HepG2 (cell line): ENCODE measurements around the gene ARFGAP2. TPM values are rescaled to one million over a fixed set of nuclear protein-coding genes. Genes with fewer than 3 reads are reported as not detected.

Experiments used
- ATAC-seq: fragments of 200-7000 bp; cut with Tn5 transposase; 3 replicates; pipeline ENCODE4 v1.9.1; 2020; ENCODE audit warnings: mild to moderate bottlenecking, moderate library complexity
- BruUV-seq: library from RNA; stranded (reverse); fragments of 400-500 nt; replicated peaks from 2 replicates; lab custom pipeline; 2021; lab: Mats Ljungman, UMichigan
- CTCF ChIA-PET: fragments of 300-600 bp; formaldehyde crosslinking; extraction: SDS; loops from one replicate; lab custom pipeline; 2021; ENCODE audit warnings: low total read pairs, inconsistent platforms, low intra/inter-chr PET ratio; lab: Yijun Ruan, JAX
- POLR2A ChIA-PET: fragments of 350-600 bp; sonication (Branson Sonifier 250); formaldehyde crosslinking; loops from one replicate; lab custom pipeline; 2020; ENCODE audit warnings: antibody characterized with exemption, inconsistent platforms; lab: Yijun Ruan, JAX
- DNase-seq: peaks from one replicate; pipeline ENCODE4 v3.0.0-alpha.2; 2015; ENCODE audit warnings: low spot score
- FAIRE-seq: peaks from 3 replicates; lab custom pipeline; 2011; peaks lifted over from hg19 to GRCh38; lab: Jason Lieb, UNC
- H2AFZ ChIP-seq: one replicate; pipeline ENCODE4 v1.6.1; 2011; ENCODE audit warnings: low read length, inconsistent platforms
- H3K27ac ChIP-seq: fragments of 300-600 bp; 3 replicates; pipeline ENCODE4 v1.8.0; 2011; ENCODE audit warnings: mixed run types, mild to moderate bottlenecking, mixed read lengths, low read length, inconsistent platforms; ENCODE audit not compliant: insufficient read depth; ENCODE audit errors: extremely low read length
- H3K27me3 ChIP-seq, 2 experiments: fragments of 200-600 bp in 1 of 2; 2 replicates in 1 of 2; 3 replicates in 1 of 2; pipeline versions ENCODE4 v1.6.0 to v1.8.0; 2011; ENCODE audit warnings: low read length in 2 of 2, mild to moderate bottlenecking in 2 of 2, moderate library complexity in 2 of 2, inconsistent platforms in 1 of 2; ENCODE audit not compliant: insufficient read depth in 2 of 2, control insufficient read depth in 1 of 2
- H3K36me3 ChIP-seq, 2 experiments: fragments of 200-600 bp in 1 of 2; replicated peaks in 1 of 2; 2 replicates in 1 of 2; 3 replicates in 1 of 2; pipeline versions ENCODE4 v1.5.1 to v1.8.0; 2011; ENCODE audit warnings: low read length in 2 of 2, inconsistent platforms in 1 of 2; ENCODE audit not compliant: insufficient read depth in 2 of 2, control insufficient read depth in 1 of 2
- H3K4me1 ChIP-seq: 2 replicates; pipeline ENCODE4 v1.5.1; 2012; ENCODE audit warnings: low read length, inconsistent platforms; ENCODE audit not compliant: insufficient read depth
- H3K4me2 ChIP-seq: 2 replicates; pipeline ENCODE4 v1.6.0; 2011; ENCODE audit warnings: low read depth, low read length, inconsistent platforms
- H3K4me3 ChIP-seq, 3 experiments: fragments of 200-600 bp in 1 of 3; sonication (generic), shearing (Covaris generic) in 1 of 3; replicated peaks in 1 of 3; 2 replicates each; pipeline ENCODE4 v1.5.1; 2011 to 2016; ENCODE audit warnings: low read length in 3 of 3, inconsistent platforms in 2 of 3, low read depth in 2 of 3, mild to moderate bottlenecking in 2 of 3, control low read depth in 1 of 3, mixed read lengths in 1 of 3; ENCODE audit not compliant: insufficient read depth in 1 of 3
- H3K79me2 ChIP-seq: one replicate; pipeline ENCODE4 v1.6.1; 2011; ENCODE audit warnings: low read length, inconsistent platforms; ENCODE audit not compliant: insufficient read depth
- H3K9ac ChIP-seq: 2 replicates; pipeline ENCODE4 v1.6.0; 2011; ENCODE audit warnings: mild to moderate bottlenecking, low read depth, low read length, inconsistent platforms; ENCODE audit not compliant: insufficient read depth
- H3K9me3 ChIP-seq: 2 replicates; pipeline ENCODE4 v1.5.1; 2012; ENCODE audit warnings: mild to moderate bottlenecking, low read length
- H4K20me1 ChIP-seq: 2 replicates; pipeline ENCODE4 v1.6.0; 2011; ENCODE audit warnings: inconsistent platforms, mild to moderate bottlenecking, low read length, moderate library complexity; ENCODE audit not compliant: insufficient read depth
- AGO2 ChIP-seq: fragments of 200-400 bp; formaldehyde crosslinking; optimal IDR thresholded peaks from 2 replicates; pipeline ENCODE3; 2017; ENCODE audit warnings: mild to moderate bottlenecking, low read depth, low read length, moderate library complexity
- ARNT ChIP-seq: fragments of 450-650 bp; IDR thresholded peaks from 2 replicates; pipeline ENCODE4 v1.6.1; 2017
- BCL6 ChIP-seq: IDR thresholded peaks from 2 replicates; pipeline ENCODE4 v1.6.1; 2016; ENCODE audit warnings: missing genetic modification reagents, missing compliant biosample characterization
- CBX5 ChIP-seq: sonication (generic); formaldehyde crosslinking; IDR thresholded peaks from 2 replicates; pipeline ENCODE4 v1.4.0; 2020; ENCODE audit warnings: missing genetic modification reagents, borderline replicate concordance
- PITX1 ChIP-seq: sonication (generic); formaldehyde crosslinking; IDR thresholded peaks from 2 replicates; pipeline ENCODE4 v1.5.1; 2020; ENCODE audit warnings: mild to moderate bottlenecking, missing genetic modification reagents
- POLR2G ChIP-seq: fragments of 200-400 bp; formaldehyde crosslinking; IDR thresholded peaks from 2 replicates; pipeline ENCODE4 v1.6.1; 2018; ENCODE audit warnings: mild to moderate bottlenecking, low read depth, low read length, moderate library complexity
- RBFOX2 ChIP-seq: fragments of 200-400 bp; formaldehyde crosslinking; IDR thresholded peaks from 2 replicates; pipeline ENCODE4 v1.6.1; 2017; ENCODE audit warnings: low read depth, mild to moderate bottlenecking, low read length
- SMC3 ChIP-seq: IDR thresholded peaks from 2 replicates; pipeline ENCODE4 v1.6.1; 2011; ENCODE audit warnings: low read length, improper control_type of control experiment
- STAG1 ChIP-seq: sonication (generic); formaldehyde crosslinking; IDR thresholded peaks from 2 replicates; pipeline ENCODE4 v1.4.0; 2020; ENCODE audit warnings: missing genetic modification reagents
- ZNF605 ChIP-seq: sonication (generic); formaldehyde crosslinking; IDR thresholded peaks from 2 replicates; pipeline ENCODE4 v1.8.0; 2022; ENCODE audit warnings: mild to moderate bottlenecking, missing genetic modification reagents
- WGBS: methylation state at CpG from one replicate; pipeline ENCODE4 v1.1.6; 2017; ENCODE audit warnings: low lambda C conversion rate; 5-methylcytosine and 5-hydroxymethylcytosine counted together
- in situ Hi-C: cut with HindIII; loops from 2 replicates; pipeline ENCODE4 v1.10.0; 2017; ENCODE audit warnings: low pct_unique_long_range_greater_than_20kb; ENCODE audit not compliant: extremely low pct_ligation_motif_present
- intact Hi-C: fragments of 100-400 bp; cut with micrococcal nuclease; formaldehyde crosslinking; loops from one replicate; pipeline ENCODE4 v1.10.0; 2022; ENCODE audit not compliant: unreplicated experiment
- polyA plus RNA-seq, 8 experiments: library from polyadenylated mRNA; depleted of rRNA in 3 of 8; stranded (reverse) in 7 of 8; unstranded in 1 of 8; fragments of >200 nt; fragmentation: Illumina TruSeq in 4 of 8; extraction: Trizol in 4 of 8; gene quantifications; 2 replicates each; pipeline versions ENCODE4 v1.2.1 to v1.2.3, GENCODE V29; 2011 to 2016; ENCODE audit warnings: low read depth in 4 of 8, missing spikeins in 1 of 8, mixed read lengths in 1 of 8; ENCODE audit not compliant: insufficient read depth in 1 of 8
- total RNA-seq, 5 experiments: library from RNA; depleted of rRNA; stranded (reverse); fragments of >200 nt; fragmentation: Illumina TruSeq; extraction: Trizol; gene quantifications; 2 replicates each; pipeline ENCODE4 v1.2.3, GENCODE V29; 2016; ENCODE audit warnings: low read depth in 1 of 5
- TF ChIP-seq, protein P1 (sequence below): sonication (generic); formaldehyde crosslinking; IDR thresholded peaks from 2 replicates; pipeline ENCODE4 v1.5.1; 2020; ENCODE audit warnings: missing genetic modification reagents, mild to moderate bottlenecking, borderline replicate concordance
- TF ChIP-seq, protein P2 (sequence below): sonication (generic); formaldehyde crosslinking; IDR thresholded peaks from 2 replicates; pipeline ENCODE4 v1.5.1; 2020; ENCODE audit warnings: mild to moderate bottlenecking, missing genetic modification reagents, moderate library complexity
- TF ChIP-seq, protein P3 (sequence below): sonication (generic); formaldehyde crosslinking; IDR thresholded peaks from 2 replicates; pipeline ENCODE4 v1.5.0; 2020; ENCODE audit warnings: mild to moderate bottlenecking, missing genetic modification reagents, moderate library complexity

The ARFGAP2 gene
- total and polyA plus RNA-seq, 2 of the 13 experiments (the other 11 are each of a cell fraction or from before 2014, with no cell fraction given): 32.3 to 75.3 TPM

DNA sequence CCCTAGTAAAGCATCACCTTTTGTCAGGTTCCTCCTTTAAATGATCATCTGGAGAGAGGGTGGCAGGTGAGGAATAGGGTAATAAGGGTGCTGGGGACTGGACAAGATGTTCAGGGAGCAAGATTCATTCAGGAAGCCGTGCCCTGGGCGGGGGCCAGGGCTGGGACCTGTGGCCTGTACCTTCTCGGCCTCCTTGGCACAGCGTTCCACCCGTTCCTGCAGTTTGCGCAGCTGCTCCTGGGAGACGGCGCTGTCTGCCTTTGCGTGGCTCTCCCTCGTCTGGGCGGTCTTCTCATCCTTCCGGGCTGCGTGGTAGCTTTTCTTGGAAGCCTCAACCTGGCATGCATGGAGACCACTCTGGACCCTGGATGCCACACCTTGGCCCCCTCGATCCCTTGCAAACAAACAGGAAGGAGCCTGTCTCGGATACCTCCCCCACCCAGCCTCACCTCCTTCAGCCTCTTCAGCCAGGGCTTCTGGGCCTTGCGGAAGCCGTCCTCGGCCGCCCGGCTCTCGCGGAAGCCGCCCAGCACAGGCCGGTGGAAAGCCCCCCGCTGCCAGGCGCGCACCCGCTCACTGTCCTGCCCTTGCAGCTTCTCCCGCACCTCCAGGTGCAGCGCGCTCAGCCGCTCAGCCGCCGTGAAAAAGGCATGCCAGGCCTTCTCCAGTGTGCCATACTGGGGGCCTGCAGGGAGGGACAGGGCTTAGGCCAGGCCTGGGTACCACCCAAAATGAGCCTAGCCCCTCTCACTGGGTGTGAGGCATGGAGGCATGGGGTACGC is 3.5 kb upstream of the ARFGAP2 start:
- POLR2A ChIA-PET: interaction anchor here (1.3 to 4.7 kb wide), 7 partner anchors 8 to 78 kb away, joined by 5 to 81 read pairs (median 36); partner anchors contain the start of genes ACP2, DDB2, NR1H3 and PACSIN3

DNA sequence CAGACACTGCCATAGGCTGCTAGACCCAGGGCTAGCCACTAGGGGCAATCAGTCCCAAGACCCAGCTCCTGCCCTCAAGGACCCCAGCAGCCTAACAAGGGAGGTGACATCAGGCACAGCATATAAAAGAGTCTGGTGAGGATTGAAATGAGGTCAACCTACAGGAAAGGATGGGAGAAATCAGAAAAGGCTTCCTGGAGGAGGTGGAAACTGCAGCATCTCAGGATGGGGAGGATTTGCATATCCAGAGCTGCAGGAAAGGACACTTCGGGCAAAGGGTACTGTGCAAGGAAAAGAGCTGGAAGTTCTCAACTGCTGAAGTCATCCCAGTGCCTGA is 2.9 kb upstream of the ARFGAP2 start:
- H3K4me3 ChIP-seq: no peak overlapping the region
- 100% methylated on average over 1 of the region's 1 CpG for WGBS
- intact Hi-C loops (loop anchor here (1.0 kb wide), 1 partner anchor 37 kb away; no protein-coding TSS in a partner anchor), in situ Hi-C loops (loop anchor here (5.0 kb wide), 2 partner anchors 68 to 173 kb away; partner anchors contain the start of genes ACP2 and MYBPC3)
- no peak overlapping the region for H3K4me2 ChIP-seq
- H2AFZ ChIP-seq: no peak overlapping the region
- peaks cover 60% of the 10 kb centered on the region for H3K4me1 ChIP-seq
- H3K79me2 ChIP-seq: peaks cover 44% of the 10 kb centered on the region
- H3K9ac ChIP-seq: no peak overlapping the region
- POLR2A ChIA-PET: interaction anchor here (1.4 to 4.7 kb wide), 7 partner anchors 9 to 89 kb away, joined by 3 to 81 read pairs (median 36); partner anchors contain the start of genes ACP2, DDB2, NR1H3 and PACSIN3
- H4K20me1 ChIP-seq: no peaks in the 10 kb centered on the region
- FAIRE-seq (peak; percentile 55), ATAC-seq (peak; percentile 25), DNase-seq (peak; percentile 52)
- H3K36me3 ChIP-seq: peaks cover 21 to 36% of the 10 kb centered on the region in 2 experiments
- H3K27me3 ChIP-seq: no peaks in the 10 kb centered on the region; a peak in 1 of 5 replicates
- no peak overlapping the region for H3K27ac ChIP-seq
- no peaks in the 10 kb centered on the region for H3K9me3 ChIP-seq
- BruUV-seq: no TSS peak
- CTCF ChIA-PET: interaction anchor here (0.8 to 3.9 kb wide), 3 partner anchors 79 to 176 kb away, joined by 3 to 27 read pairs (median 4); partner anchors contain the start of gene NR1H3
- TF ChIP-seq, protein P1, sequence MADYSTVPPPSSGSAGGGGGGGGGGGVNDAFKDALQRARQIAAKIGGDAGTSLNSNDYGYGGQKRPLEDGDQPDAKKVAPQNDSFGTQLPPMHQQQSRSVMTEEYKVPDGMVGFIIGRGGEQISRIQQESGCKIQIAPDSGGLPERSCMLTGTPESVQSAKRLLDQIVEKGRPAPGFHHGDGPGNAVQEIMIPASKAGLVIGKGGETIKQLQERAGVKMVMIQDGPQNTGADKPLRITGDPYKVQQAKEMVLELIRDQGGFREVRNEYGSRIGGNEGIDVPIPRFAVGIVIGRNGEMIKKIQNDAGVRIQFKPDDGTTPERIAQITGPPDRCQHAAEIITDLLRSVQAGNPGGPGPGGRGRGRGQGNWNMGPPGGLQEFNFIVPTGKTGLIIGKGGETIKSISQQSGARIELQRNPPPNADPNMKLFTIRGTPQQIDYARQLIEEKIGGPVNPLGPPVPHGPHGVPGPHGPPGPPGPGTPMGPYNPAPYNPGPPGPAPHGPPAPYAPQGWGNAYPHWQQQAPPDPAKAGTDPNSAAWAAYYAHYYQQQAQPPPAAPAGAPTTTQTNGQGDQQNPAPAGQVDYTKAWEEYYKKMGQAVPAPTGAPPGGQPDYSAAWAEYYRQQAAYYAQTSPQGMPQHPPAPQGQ: 0 out of 2 replicates have a peak, but pooled peaks have one; percentile 28
- TF ChIP-seq STAG1 (CRISPR knock-in tag): peak; percentile 77
- TF ChIP-seq, protein P2, sequence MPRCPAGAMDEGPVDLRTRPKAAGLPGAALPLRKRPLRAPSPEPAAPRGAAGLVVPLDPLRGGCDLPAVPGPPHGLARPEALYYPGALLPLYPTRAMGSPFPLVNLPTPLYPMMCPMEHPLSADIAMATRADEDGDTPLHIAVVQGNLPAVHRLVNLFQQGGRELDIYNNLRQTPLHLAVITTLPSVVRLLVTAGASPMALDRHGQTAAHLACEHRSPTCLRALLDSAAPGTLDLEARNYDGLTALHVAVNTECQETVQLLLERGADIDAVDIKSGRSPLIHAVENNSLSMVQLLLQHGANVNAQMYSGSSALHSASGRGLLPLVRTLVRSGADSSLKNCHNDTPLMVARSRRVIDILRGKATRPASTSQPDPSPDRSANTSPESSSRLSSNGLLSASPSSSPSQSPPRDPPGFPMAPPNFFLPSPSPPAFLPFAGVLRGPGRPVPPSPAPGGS (CRISPR knock-in tag): 0 out of 2 replicates have a peak, but pooled peaks have one; percentile 17
- no peak for TF ChIP-seq CBX5 (CRISPR knock-in tag)
- TF ChIP-seq SMC3: peak; percentile 72
- TF ChIP-seq PITX1 (CRISPR knock-in tag): no peak
- TF ChIP-seq, protein P3, sequence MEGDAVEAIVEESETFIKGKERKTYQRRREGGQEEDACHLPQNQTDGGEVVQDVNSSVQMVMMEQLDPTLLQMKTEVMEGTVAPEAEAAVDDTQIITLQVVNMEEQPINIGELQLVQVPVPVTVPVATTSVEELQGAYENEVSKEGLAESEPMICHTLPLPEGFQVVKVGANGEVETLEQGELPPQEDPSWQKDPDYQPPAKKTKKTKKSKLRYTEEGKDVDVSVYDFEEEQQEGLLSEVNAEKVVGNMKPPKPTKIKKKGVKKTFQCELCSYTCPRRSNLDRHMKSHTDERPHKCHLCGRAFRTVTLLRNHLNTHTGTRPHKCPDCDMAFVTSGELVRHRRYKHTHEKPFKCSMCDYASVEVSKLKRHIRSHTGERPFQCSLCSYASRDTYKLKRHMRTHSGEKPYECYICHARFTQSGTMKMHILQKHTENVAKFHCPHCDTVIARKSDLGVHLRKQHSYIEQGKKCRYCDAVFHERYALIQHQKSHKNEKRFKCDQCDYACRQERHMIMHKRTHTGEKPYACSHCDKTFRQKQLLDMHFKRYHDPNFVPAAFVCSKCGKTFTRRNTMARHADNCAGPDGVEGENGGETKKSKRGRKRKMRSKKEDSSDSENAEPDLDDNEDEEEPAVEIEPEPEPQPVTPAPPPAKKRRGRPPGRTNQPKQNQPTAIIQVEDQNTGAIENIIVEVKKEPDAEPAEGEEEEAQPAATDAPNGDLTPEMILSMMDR (CRISPR knock-in tag): peak; percentile 71
- no peak for TF ChIP-seq ARNT
- TF ChIP-seq ZNF605 (CRISPR knock-in tag): 0 out of 2 replicates have a peak, but pooled peaks have one; percentile 10

More for the DNA sequence above, 3.5 kb upstream of the ARFGAP2 start:
- intact Hi-C loops: no loop called here
- in situ Hi-C loops: no loop called here
- no peaks in the 10 kb centered on the region; a peak in 1 of 5 replicates for H3K27me3 ChIP-seq
- ATAC-seq (no peak), DNase-seq (no peak), FAIRE-seq (no peak)
- 95% methylated on average over 33 of the region's 35 CpGs for WGBS
- H3K79me2 ChIP-seq: peaks cover 39% of the 10 kb centered on the region
- no TSS peak for BruUV-seq
- H3K4me3 ChIP-seq: no peak overlapping the region
- no peaks in the 10 kb centered on the region for H4K20me1 ChIP-seq
- no peak overlapping the region for H2AFZ ChIP-seq
- H3K4me1 ChIP-seq: peaks cover 54% of the 10 kb centered on the region
- H3K36me3 ChIP-seq: peaks cover 17 to 30% of the 10 kb centered on the region in 2 experiments
- no peak overlapping the region for H3K27ac ChIP-seq
- peak; percentile 82 for TF ChIP-seq RBFOX2
- TF ChIP-seq BCL6: no peak
- peak; percentile 95 for TF ChIP-seq AGO2
- 0 out of 2 replicates have a peak, but pooled peaks have one; percentile 22 for TF ChIP-seq POLR2G
- CTCF ChIA-PET: interaction anchor here (1.1 to 3.9 kb wide), 2 partner anchors 79 to 175 kb away, joined by 4 to 27 read pairs; partner anchors contain the start of gene NR1H3
- no peaks in the 10 kb centered on the region for H3K9me3 ChIP-seq
- no peak overlapping the region for H3K9ac ChIP-seq
- H3K4me2 ChIP-seq: no peak overlapping the region
